T1000 (cell line): ENCODE results near the gene MEF2D.

ENCODE experiments used
- DNase-seq: peaks from one replicate; lab custom pipeline; 2025; ENCODE audit warnings: mixed read lengths; lab: John Stamatoyannopoulos, UW

Gene MEF2D

DNA sequence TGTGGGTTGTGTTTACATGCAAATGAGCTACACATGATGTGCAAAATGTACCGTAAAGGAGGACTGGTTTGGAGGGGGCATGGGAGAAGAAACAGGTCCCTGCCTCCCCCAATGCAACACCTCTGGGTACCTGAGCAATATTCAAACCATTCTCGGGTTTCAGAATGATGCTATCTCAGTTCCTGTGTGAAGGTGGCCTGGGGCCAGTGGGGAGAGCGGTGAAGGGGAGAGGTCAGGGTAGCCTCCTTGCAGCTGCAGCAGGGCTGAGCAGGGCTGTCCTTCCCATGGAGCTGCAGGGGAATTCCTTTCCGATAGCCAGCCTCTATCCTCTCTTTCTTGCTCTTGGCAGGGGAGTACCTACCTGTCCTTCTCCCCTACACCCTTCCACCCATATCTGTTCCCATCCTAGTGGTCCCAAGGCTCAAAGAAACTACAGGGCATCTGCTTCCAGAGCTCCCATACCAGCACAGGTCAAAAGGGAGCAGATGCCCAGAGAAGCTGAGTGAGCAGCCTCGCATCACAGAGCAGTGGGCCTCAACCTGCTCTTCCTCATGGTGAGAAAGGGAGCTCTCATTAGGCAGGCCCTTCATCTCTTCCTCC lies 11.9 kb downstream of the MEF2D start:
- DNase-seq = no peak

DNA sequence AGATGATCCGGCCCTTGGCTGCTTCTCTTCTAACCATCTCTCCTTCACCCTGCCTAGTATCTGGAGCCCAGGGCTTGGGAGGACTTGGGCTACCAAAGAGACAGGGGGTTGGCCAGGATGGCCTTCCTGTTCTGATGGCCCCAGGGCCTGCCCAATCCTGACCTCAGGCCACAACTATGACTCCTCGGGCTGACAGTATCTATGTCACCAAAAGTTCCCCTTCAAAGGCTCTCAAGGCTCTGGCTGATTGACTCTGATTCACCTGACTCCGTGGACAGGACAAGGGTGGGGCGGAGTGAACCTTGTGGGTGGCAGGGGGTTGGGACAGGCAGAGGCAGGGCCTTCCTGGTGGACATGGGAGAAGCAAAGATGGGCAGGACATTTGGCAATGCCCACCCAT lies 12.7 kb downstream of the MEF2D start:
- no peak for DNase-seq

DNA sequence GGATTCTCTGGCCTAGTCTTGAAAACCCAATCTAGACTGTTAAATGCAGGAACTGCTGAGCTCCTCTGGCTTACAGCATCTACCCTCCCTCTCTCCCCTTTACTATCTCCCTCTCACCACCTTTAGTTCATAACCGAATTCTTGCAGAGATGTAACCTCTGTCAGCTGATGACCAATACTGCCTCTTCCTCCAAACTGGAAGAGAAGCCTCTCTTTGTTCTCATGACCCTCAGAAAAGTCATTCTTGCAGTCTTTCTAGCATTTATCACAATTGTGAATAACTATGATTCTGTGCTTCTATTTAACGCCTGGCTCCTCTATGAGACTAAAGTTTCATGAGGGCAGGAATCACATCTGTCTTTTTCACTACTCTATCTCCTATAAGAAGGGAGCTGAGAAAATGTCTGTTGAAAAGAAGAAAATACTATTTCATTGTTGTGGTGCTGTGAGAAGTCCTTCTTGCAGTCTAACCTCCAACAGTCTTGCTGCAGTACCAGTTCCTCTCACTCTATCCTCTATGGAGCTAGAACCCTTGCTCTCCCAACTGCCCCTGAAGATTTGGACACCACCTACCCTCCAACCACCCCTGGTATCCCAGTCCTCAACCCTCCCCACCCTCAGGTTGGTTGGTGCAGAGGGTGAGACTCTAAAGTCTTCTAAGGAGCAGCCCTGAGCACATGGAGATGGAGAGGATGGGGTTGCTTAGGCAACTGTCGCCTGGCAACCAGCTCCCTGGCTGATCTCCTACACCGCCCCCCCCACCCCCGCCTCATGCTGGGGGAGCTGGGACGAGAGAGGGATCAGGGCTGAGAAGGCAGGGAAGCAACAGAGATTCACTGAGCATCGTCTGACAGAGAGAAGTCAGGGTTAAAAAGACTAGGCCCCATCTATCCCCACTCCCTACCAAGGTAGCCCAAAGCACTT lies 13.9 kb downstream of the MEF2D start:
- no peak for DNase-seq

DNA sequence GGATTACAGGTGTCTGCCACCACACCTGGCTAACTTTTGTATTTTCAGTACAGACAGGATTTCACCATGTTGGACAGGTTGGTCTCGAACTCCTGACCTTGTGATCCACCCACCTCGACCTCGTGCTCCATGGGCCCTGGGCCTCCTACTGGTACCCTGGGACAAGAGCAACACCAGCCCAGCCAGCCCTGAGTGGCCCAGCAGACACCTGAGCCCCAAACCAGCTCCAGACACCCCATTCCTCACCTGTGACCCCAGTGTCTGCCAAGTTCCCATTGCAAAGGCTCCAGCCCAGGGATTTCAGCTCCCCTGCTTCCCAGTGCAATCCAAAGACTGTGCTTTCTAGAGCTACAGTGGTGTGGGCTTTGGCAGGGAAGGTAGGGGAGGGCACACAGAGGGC lies 14.6 kb downstream of the MEF2D start:
- no peak for DNase-seq

DNA sequence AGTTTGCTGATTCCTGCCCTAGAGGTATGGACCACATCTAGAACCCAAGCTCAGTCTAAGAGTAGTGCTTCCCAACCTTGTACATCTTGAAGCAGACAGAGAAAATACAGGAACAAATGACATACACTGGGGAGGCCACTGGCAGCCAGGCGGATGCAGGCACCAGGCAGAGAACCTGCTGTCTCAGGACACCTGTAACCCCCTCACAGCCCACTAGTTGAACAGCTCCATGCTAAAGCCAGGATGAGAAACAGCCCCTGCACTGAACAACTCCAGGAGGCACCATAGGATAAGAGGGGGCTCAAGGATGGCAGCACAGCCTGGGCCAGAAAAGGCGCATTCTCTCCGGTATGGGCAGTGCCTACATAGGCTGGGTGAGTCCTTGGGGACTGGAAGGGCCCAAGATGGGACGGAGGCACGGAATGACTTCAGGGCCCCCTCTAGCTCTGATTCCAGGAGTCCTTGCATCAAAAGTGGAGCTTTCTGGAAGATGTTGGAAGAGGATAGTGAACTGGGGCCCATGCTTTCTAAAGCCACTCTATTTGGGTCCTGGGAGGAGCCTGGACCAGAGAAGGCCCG lies 16.0 kb downstream of the MEF2D start:
- DNase-seq = no peak

DNA sequence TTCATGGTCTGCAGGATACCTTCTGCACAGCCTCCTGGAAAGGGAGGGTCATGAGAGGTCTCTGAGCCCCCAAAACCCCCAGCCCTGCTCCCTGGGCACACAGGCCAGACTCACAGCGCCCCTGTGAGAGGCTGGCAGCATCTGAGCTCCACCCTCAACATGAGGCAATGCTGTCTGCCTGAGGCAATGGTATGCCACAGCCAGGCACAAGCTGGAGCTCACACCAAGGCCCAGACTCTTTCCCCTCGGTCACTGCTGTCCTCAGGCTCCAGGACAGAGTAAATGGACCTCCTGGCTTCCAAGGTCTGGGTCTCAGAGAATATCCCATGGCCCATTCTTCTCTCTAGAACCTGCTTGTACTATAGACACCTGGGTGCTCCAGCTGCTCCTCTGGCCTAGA lies 17.2 kb downstream of the MEF2D start:
- DNase-seq = no peak

DNA sequence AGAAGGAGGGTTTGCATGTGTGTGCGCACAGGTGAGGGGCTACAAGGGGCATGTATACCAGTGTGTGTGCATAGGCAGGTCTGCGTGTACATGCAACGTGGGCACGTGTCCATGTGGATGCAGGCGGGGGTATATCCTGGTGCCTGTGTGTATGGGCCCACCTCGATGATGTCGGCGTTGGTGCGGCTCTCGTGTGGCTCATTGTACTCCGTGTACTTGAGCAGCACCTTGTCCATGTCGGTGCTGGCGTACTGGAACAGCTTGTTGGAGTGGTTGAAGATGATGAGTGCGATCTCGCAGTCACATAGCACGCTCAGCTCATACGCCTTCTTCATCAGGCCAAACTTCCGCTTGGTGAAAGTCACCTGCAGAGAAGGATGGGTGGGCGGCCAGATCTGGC lies 18.3 kb downstream of the MEF2D start:
- DNase-seq = no peak

DNA sequence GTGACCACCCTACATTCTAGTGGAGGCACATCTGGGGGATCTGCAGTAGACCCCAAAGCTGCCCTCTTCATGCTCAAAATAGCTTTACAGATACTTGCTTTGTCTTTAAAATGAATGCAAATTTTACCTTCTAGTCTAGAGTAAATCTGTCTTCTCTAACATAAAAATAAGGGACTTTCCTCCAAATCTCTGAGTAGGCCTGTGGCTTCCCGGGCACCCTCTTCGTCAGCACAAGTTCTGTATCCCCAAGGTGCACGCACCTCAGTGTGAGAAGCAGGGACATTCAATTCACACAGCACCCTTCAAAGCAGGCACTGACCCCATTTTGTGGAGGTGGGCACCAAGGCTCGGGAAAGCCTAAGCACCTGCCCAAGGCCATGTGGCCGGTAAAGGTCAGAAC lies 19.0 kb downstream of the MEF2D start:
- no peak for DNase-seq

DNA sequence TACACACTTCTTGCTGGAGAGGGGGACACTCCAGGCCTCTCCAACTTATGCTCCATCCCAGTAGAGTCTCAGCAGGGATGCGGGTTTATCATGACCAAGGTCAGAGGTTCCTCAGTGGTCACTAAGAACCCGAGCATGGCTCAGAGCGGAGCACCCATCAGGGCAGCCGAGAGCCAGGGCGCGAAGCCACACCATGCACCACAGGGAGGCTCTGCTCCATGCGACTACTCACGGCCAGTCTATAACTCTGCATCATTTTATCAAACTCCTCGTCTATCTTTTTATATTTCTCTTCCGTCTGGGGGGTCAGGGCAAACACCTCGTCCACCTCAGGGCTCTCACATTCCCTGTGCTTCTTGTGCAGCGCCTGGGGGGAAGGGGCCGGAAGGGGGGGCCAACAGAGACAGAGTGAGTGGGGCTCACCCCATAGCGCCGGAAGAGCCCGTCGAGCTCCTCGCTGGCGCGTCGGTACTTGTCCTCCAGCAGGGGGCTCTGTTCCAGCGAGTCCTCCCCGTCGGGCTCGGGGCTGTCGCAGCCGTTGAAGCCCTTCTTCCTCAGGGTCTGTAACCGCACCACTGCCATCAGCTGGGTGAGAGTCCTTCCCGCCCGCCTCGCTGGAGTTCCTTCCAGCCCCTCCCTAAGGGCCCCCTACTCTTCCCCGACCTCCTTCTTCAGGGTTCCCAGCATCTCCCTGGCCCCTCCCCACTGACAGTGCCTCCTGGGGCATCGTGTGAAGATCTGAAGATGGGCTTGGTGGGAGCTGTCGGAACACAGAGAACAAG lies 20.0 kb downstream of the MEF2D start:
- DNase-seq = no peak

DNA sequence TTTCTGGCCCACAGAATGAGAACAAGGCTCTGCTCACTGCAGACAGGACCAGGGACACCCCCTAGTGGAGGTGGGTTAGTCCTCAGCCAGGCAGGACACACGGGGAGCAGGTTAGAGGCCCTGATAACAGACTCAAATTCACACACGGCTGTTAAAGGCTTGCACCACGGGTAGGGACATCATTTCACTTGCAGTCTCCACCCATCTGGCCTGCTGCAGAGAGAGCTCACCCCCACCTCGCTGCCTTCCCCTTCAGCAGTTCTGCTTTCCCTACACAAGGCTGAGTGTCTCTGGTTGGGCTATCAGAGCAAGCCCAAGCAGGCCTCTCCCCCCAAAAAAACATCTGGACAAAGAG lies 20.6 kb downstream of the MEF2D start:
- no peak for DNase-seq

DNA sequence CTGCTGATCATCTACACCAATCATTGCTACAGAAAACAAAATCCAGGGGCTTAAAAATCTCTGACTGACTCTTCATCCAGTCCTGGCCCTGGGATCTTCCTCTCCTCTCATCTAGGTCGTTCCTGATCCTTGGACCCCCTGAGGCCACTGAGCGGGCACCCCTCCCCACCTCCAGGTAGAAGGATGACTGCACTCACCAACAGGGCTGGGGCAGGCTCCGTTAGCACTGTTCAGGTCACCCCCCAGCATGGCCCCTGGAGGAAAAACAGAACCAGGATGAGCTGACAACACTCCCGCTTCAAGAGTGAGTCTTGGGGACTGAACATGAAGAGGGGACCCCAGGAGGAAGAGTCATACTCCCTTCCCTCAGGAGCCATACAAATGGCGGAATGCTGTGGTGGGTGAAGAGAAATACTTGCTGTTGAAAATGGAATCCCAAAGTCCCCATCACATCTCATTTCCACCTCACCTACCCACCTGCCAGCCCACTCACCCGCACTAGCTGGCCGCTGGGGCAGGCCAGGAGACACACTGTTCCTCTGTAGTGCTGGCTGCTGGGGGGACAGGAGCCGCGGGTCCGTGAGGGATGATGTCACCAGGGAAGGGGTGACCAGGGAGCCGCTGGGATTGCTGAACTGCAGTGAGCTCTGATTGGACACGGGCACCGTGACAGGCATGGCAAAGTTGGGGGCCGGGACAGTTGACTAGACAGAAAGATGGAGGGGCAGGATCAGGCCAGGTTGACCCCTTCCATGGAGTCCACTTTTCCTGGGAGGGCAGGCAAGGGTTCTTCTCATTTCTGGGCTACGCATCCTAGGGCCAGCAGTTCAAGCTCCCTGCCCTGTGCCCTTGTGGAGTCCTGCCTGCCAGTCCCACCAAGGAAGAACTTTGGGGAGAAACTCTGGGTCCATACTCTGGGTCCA lies 21.2 kb downstream of the MEF2D start:
- no peak for DNase-seq

DNA sequence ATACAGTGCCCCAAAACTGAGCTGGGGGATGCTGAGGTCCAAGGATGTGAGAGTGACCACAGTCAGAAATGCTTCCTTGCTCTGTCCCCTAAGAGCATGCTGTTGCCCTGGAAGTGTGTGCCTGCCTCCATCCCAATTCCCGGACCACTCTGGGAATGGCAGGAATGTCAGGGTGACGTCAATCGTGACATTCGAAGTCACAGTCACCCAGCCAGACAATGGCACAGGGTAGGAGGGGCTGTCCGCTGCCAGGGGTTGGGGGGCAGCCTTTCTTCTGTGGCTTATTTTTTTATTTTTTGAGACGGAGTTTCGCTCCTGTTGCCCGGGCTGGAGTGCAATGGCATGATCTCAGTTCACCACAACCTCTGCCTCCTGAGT lies 22.3 kb downstream of the MEF2D start:
- no peak for DNase-seq

DNA sequence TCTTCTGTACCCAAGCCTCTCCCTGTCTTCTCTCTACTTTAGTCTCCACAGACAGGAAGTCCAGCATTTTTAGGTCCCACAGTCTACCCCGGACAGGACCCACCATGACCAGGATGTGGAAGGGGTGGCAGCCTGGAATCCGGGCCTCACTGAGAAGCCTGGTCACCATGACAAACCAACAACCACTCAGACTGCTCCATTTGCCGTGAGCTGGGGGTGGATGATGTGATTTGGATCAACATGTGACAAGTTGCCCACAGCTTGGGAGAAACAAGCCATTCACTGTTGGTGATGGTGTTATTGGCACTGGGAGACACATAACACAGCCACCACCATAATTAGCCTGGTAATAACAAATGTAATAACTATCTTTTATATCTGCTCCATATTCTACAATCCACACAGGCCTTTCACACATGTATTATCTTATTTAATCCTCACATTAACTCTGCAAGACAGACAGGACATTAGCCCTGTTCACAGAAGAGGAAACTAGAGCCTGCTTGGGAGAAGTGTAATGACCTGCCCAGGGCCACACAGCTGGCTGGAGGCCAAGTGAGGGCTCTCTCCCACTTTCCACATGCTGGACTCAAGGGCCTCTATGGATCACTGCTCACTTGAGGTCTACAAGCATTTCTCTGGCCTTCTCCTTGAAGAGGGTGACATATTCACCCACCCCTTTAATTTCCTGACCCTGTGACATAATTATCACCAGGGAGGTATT lies 22.9 kb downstream of the MEF2D start:
- DNase-seq = no peak

DNA sequence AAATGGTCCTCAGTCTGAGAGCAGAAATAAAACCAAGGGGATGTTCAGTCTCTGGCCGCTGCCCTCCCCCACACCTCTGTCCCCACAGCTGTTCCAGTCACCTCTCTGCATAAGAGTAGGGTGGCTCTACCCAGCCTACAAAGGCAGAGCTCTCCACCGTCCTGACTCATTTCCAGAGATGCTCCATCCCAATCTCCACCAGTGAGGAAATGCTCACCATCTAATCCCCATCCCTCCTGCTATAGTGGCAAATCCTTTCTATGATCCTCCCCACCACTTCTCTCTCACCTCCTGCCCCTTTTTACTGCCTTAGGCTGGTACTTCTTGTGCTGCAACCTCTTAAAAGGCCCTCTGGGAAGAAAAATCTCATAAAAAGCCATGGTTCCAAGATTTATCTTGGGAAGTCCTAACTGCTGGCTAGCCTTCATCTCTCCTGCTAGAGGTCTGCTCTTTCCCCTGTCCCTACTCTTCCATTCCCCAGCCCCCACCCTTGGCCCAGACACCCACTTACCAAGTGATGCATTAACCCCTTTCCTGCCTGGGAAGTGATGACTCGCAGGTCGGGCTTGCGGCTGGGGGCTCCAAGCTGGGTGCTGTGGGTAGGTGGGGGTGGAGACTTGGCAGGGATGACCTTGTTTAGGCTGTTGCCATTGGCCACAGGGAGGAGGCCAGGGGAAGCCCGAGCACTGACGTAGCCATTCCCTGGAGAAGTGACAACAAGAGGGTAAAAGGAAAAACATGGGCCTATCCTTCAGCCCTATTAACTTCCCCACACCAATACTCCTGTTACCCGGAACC lies 23.9 kb downstream of the MEF2D start:
- peak; percentile 30 for DNase-seq

DNA sequence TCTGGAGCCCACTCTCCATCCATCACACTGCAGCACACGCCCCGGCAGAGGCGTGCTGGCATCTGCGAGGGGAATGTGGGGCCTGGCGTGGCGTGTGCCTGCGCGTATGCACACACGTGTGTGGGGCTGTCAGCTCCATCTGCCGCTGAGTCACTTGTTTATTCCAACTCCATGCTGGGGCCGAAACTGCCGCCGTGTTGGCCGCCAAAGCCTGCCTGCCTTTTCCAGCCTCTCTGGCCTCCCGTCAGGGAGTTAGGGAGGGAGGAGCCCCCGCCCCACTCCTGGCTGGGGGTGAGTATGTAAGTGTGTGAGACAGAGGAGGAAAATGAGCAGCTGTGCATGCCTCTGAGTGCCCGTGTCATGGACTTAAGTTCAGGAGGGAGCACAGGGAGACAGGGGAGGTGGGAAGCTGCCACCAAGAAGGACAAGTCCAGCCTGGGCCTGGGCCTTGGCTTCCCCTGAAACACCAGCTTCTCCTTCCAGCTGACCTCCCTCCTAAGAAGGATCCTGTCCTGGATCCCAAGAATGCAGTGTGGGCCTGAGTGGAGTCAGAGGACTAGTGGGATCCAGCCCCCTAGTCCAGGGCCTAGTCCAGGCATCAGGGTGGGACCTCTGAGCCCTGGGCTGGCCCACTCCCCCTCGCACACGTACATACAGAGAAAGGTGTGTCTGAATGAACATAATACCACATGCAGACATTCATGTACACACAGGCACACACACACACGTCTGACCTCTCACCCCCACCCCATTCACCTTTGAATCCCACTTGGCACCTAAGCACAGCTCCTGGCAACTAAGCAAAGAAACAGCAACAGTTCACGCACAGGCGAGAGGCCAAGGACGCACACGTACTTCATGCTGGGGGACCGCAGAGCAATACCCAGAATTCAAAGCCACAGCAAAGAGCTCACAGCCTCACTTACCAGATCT lies 24.7 kb downstream of the MEF2D start:
- no peak for DNase-seq

DNA sequence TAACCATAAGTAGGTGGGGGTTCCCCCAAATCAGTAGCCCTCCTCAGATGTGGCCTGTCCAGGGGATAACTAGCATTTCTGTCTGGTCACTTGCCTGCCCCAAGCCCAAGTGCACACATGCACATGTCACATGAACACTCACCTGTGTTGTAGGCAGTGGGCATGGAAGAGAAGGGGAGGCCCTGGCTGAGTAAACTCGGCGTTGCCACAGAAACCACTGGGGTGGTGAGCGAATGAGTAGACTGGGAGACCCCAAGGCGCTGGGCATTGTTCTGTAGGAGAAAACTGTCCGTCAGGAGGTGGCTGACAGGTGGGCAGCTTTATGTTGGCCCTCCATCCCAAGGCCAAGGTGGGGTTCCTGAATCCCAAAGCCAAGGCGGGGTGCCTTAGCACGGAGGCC lies 25.6 kb downstream of the MEF2D start:
- DNase-seq = no peak

DNA sequence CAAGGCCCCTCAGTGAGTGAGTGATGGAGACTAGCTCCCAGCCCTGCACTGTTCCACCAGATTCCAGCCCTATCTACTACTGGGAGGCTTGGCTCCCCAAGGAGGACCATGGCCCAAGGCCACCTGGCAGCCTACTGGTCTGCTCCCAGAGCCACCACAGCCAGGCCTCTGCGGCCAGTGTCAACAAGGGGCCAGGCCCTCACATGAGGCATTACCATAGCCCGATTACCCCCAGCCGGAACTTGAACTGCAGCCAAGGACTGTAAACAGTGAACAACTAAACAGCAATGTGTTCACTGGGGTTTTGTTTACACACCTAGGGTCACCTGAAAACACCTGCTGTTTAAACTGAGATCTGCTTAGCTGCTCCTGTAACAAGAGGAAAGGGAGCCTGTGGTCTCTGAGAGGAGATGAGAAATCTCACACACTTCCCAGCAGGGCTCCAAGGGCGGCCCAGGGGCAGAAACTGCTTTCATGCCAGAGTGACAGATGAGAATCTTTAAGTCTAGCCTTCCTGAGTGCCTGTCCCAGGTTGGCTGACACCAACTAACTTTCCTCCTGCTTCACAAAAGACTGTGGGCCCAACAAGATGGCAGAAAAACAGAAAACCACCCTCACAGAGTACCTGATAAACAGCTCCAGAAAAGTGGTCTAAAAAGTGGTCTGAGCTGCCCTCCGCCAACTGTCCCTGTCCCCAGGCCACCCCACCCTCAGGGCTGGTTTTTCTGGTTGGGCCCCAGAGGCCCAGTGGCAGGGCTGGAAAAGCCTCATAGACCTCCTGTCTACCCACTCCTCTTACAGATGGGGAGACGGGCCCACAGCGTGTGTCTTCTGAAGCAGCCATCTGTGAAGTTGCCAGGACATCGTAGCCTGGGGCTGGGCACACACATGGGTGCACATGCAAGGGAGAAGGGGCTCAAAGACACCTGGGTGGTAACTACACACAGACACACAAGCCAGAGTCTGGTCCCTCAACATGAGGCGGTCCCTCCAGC lies 28.8 kb downstream of the MEF2D start:
- no peak for DNase-seq

DNA sequence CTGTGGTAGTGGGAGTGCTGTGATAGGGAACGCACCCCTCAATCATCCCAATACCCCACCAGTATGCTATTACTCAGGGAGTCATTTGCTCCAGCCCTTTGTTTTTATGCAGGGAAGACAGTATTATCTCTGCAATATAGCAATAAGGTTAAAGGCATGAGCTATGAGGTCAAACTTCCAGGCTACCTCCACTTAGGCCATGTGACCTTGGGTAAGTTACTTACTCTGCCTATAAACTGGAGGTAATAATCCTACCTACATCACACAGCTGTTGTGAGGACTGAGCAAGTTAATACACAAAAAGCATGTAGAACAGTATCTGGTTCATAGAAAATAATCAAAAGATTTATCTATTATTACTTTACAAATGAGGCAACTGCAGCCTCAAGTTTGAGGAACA lies 30.1 kb downstream of the MEF2D start:
- no peak for DNase-seq
